GM18951 (cell line): ENCODE data around the gene CD80.

ENCODE experiments used
- POLR2A ChIP-seq: IDR thresholded peaks from 4 replicates; pipeline ENCODE4 v1.6.1; 2011; ENCODE audit warnings: mild to moderate bottlenecking; ENCODE audit not compliant: insufficient read length, insufficient read depth; ENCODE audit errors: extremely low read depth
- in situ Hi-C: fragments of 300-500 bp; cut with MboI; formaldehyde crosslinking; loops from one replicate; pipeline ENCODE4 v1.12.0; 2022; ENCODE audit warnings: low sequenced_read_pairs, mixed read lengths, inconsistent platforms; ENCODE audit not compliant: unreplicated experiment

CD80 gene

GRCh38 chr3:119481079-119481478, 78.3 kb downstream of the CD80 start:
- in situ Hi-C loops = no loop called here

More at GRCh38 chr3:119481079-119481478, 78.3 kb downstream of the CD80 start:
- TF ChIP-seq POLR2A = no peak
